GM12878 (cell line): Measurements from ENCODE around the gene SHROOM3. TPM values are rescaled to one million over a fixed set of nuclear protein-coding genes. Genes with fewer than 3 reads are reported as not detected.

Experiments used
- ATAC-seq: fragments of 200-7000 bp; cut with Tn5 transposase; 3 replicates; pipeline ENCODE4 v1.9.1; 2020; ENCODE audit warnings: mild to moderate bottlenecking, moderate library complexity
- BruUV-seq: library from RNA; stranded (reverse); fragments of 400-500 nt; replicated peaks from 2 replicates; lab custom pipeline; 2021; lab: Mats Ljungman, UMichigan
- CTCF ChIA-PET: fragments of 300-600 bp; sonication (Branson Sonifier 250); formaldehyde crosslinking; extraction: SDS; loops from one replicate; lab custom pipeline; 2021; ENCODE audit warnings: inconsistent platforms; lab: Yijun Ruan, JAX
- POLR2A ChIA-PET: fragments of 350-600 bp; formaldehyde crosslinking; extraction: SDS; loops from one replicate; lab custom pipeline; 2021; ENCODE audit warnings: inconsistent platforms; lab: Charles Lee
- RAD21 ChIA-PET: fragments of 300-600 bp; sonication (Branson Sonifier 250); formaldehyde crosslinking; loops from one replicate; lab custom pipeline; 2023; ENCODE audit warnings: antibody characterized with exemption; ENCODE audit not compliant: unreplicated experiment; lab: Charles Lee
- SMC1A ChIA-PET: fragments of 300-600 bp; sonication (Branson Sonifier 250); formaldehyde crosslinking; loops from one replicate; lab custom pipeline; 2023; ENCODE audit not compliant: unreplicated experiment, uncharacterized antibody; lab: Charles Lee
- DNase-seq: peaks from one replicate; pipeline ENCODE4 v3.0.0-alpha.2; 2011; ENCODE audit warnings: low read depth, low spot score
- FAIRE-seq: peaks from 3 replicates; lab custom pipeline; 2011; peaks lifted over from hg19 to GRCh38; lab: Jason Lieb, UNC
- H2AFZ ChIP-seq: 2 replicates; pipeline ENCODE4 v1.6.0; 2011; ENCODE audit warnings: low read depth, low read length, control low read depth; ENCODE audit not compliant: control insufficient read depth
- H3K27ac ChIP-seq: 2 replicates; pipeline ENCODE4 v1.5.1; 2011; ENCODE audit warnings: control low read depth; ENCODE audit not compliant: control insufficient read depth, insufficient read depth
- H3K27me3 ChIP-seq, 2 experiments: replicated peaks in 1 of 2; 2 replicates each; pipeline versions ENCODE4 v1.6.0 to v1.6.1; 2011; ENCODE audit warnings: low read length in 1 of 2; ENCODE audit not compliant: control insufficient read depth in 2 of 2, insufficient read depth in 2 of 2
- H3K36me3 ChIP-seq, 2 experiments: 2 replicates each; pipeline ENCODE4 v1.5.1; 2011; ENCODE audit warnings: low read length in 1 of 2; ENCODE audit not compliant: control insufficient read depth in 2 of 2, insufficient read depth in 2 of 2
- H3K4me1 ChIP-seq: 2 replicates; pipeline ENCODE4 v1.6.1; 2011; ENCODE audit warnings: mild to moderate bottlenecking, low read length, moderate library complexity, mixed read lengths; ENCODE audit not compliant: control insufficient read depth, insufficient read depth
- H3K4me2 ChIP-seq: 2 replicates; pipeline ENCODE4 v1.6.0; 2011; ENCODE audit warnings: control low read depth; ENCODE audit not compliant: control insufficient read depth, insufficient read depth
- H3K4me3 ChIP-seq: fragments of 200-600 bp; sonication (generic); 2 replicates; pipeline ENCODE4 v1.5.1; 2016
- H3K79me2 ChIP-seq: 2 replicates; pipeline ENCODE4 v1.6.0; 2011; ENCODE audit warnings: low read length; ENCODE audit not compliant: control insufficient read depth, insufficient read depth
- H3K9ac ChIP-seq: 2 replicates; pipeline ENCODE4 v1.8.0; 2011; ENCODE audit warnings: low read length, control low read depth, mixed read lengths; ENCODE audit not compliant: control insufficient read depth, insufficient read depth
- H3K9me3 ChIP-seq: replicated peaks from 3 replicates; pipeline ENCODE4 v1.5.1; 2011; ENCODE audit warnings: mild to moderate bottlenecking, low read length; ENCODE audit not compliant: control insufficient read depth, insufficient read depth
- H4K20me1 ChIP-seq: 2 replicates; pipeline ENCODE4 v1.6.0; 2011; ENCODE audit not compliant: control insufficient read depth, insufficient read depth
- E2F8 ChIP-seq: fragments of 450-650 bp; IDR thresholded peaks from 2 replicates; pipeline ENCODE4 v1.6.1; 2018; ENCODE audit warnings: mild to moderate bottlenecking, low read depth, moderate library complexity; ENCODE audit not compliant: partially characterized antibody
- HDGF ChIP-seq: fragments of 450-650 bp; IDR thresholded peaks from 2 replicates; pipeline ENCODE4 v1.6.1; 2016; ENCODE audit warnings: antibody characterized with exemption
- JUNB ChIP-seq: IDR thresholded peaks from 2 replicates; pipeline ENCODE4 v1.6.1; 2016; ENCODE audit warnings: antibody characterized with exemption, mild to moderate bottlenecking
- MAX ChIP-seq: IDR thresholded peaks from 2 replicates; pipeline ENCODE4 v1.6.1; 2012; ENCODE audit warnings: low read depth, low read length, improper control_type of control experiment
- MTA3 ChIP-seq: IDR thresholded peaks from 2 replicates; pipeline ENCODE4 v1.6.1; 2012; ENCODE audit warnings: low read length, inconsistent platforms, borderline replicate concordance
- NFIC ChIP-seq: IDR thresholded peaks from 2 replicates; pipeline ENCODE4 v1.6.1; 2012; ENCODE audit warnings: low read depth, mild to moderate bottlenecking, inconsistent platforms, low read length, moderate library complexity
- NR2C1 ChIP-seq: fragments of 450-650 bp; IDR thresholded peaks from 2 replicates; pipeline ENCODE4 v1.6.1; 2017; ENCODE audit warnings: antibody characterized with exemption, mild to moderate bottlenecking, moderate library complexity
- POLR2A ChIP-seq: IDR thresholded peaks from 2 replicates; pipeline ENCODE4 v1.6.1; 2011; ENCODE audit warnings: low read depth, mild to moderate bottlenecking, low read length
- RCOR1 ChIP-seq: conservative IDR thresholded peaks from 2 replicates; pipeline ENCODE4 v1.6.1; 2012; ENCODE audit warnings: low read depth, low read length, improper control_type of control experiment
- RELA ChIP-seq: fragments of 450-650 bp; IDR thresholded peaks from 2 replicates; pipeline ENCODE4 v1.8.0; 2014; ENCODE audit warnings: borderline replicate concordance; ENCODE audit not compliant: partially characterized antibody
- SRF ChIP-seq, 2 experiments: IDR thresholded peaks; 2 replicates each; pipeline ENCODE4 v1.6.1; 2011; ENCODE audit warnings: low read depth in 2 of 2, low read length in 2 of 2, mild to moderate bottlenecking in 1 of 2, moderate library complexity in 1 of 2
- USF1 ChIP-seq: IDR thresholded peaks from 2 replicates; pipeline ENCODE4 v1.6.1; 2011; ENCODE audit warnings: borderline replicate concordance, low read depth, mild to moderate bottlenecking, moderate library complexity, mixed read lengths, low read length; ENCODE audit not compliant: insufficient read depth; ENCODE audit errors: extremely low read length
- WGBS: methylation state at CpG from one replicate; pipeline ENCODE4 v1.1.6; 2016; ENCODE audit warnings: low lambda C conversion rate; ENCODE audit not compliant: insufficient replicate concordance, insufficient coverage; ENCODE audit errors: missing lambda C conversion rate; 5-methylcytosine and 5-hydroxymethylcytosine counted together
- in situ Hi-C: fragments of 300-500 bp; cut with MboI; formaldehyde crosslinking; loops from 9 replicates; pipeline ENCODE4 v1.14.3; 2018; ENCODE audit warnings: mixed read lengths
- intact Hi-C: fragments of 100-400 bp; cut with micrococcal nuclease; formaldehyde crosslinking; loops from one replicate; pipeline ENCODE4 v1.14.2; 2022; ENCODE audit not compliant: unreplicated experiment
- polyA plus RNA-seq, 11 experiments: library from polyadenylated mRNA; depleted of rRNA in 4 of 11; unstranded in 6 of 11; stranded (reverse) in 5 of 11; fragments of >200 nt; fragmentation: Nextera tagmentation in 4 of 11; fragmentation: Illumina TruSeq in 1 of 11; extraction: Ambion mirVana in 4 of 11; extraction: Trizol in 1 of 11; gene quantifications; 1 replicate in 1 of 11; 2 replicates in 10 of 11; pipeline versions ENCODE4 v1.2.1 to v1.2.3, GENCODE V29; 2011 to 2016; ENCODE audit warnings: inconsistent platforms in 2 of 11, missing spikeins in 2 of 11, low read depth in 1 of 11
- total RNA-seq, 4 experiments: library from RNA; depleted of rRNA in 3 of 4; stranded (reverse); fragments of >200 nt in 3 of 4; fragmentation: Illumina TruSeq in 1 of 4; extraction: Trizol in 1 of 4; gene quantifications; 2 replicates each; pipeline versions ENCODE4 v1.2.1 to v1.2.3, GENCODE V29; 2013 to 2021
- TF ChIP-seq, protein P1 (sequence below): fragments of 450-650 bp; IDR thresholded peaks from 2 replicates; pipeline ENCODE4 v1.6.1; 2017; ENCODE audit warnings: mild to moderate bottlenecking, moderate library complexity
- TF ChIP-seq, protein P2 (sequence below): fragments of 450-650 bp; IDR thresholded peaks from 2 replicates; pipeline ENCODE4 v1.6.1; 2018; ENCODE audit warnings: borderline replicate concordance, mild to moderate bottlenecking; ENCODE audit not compliant: partially characterized antibody

Gene SHROOM3
- total and polyA plus RNA-seq, 10 of the 15 experiments (the other 5 are each of a cell fraction or from before 2014, with no cell fraction given) = under 0.01 to 0.29 (median 0.08) TPM; not detected in 1

DNA sequence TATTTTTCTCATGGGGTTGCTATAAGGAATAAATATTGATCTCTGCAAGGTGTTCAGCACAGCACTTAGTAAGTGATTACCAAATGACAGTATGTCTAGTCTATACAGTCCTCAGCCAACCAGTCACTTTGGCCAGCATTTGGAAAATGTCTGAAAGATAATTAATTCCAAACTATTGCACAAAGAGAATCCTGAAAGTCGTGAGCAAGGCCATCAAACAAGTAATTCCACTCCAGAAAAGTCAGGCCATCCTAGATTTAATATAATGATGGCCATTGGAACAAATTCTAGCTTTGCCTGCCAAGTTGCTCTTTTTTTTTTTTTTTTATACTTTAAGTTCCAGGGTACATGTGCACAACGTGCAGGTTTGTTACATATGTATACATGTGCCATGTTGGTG is 96.6 kb downstream of the SHROOM3 start:
- H3K79me2 ChIP-seq = no peaks in the 10 kb centered on the region
- in situ Hi-C loops = no loop called here
- TF ChIP-seq JUNB (no peak), E2F8 (no peak), HDGF (no peak), USF1 (no peak), SRF (IDR thresholded peaks at IDR 0.05; ENCODE audit: low read depth in 2 of 2, low read length in 2 of 2) (no peak), POLR2A (no peak), NFIC (no peak), RELA (no peak), RCOR1 (no peak), MAX (no peak), MTA3 (no peak), NR2C1 (no peak)
- TF ChIP-seq, protein P1, sequence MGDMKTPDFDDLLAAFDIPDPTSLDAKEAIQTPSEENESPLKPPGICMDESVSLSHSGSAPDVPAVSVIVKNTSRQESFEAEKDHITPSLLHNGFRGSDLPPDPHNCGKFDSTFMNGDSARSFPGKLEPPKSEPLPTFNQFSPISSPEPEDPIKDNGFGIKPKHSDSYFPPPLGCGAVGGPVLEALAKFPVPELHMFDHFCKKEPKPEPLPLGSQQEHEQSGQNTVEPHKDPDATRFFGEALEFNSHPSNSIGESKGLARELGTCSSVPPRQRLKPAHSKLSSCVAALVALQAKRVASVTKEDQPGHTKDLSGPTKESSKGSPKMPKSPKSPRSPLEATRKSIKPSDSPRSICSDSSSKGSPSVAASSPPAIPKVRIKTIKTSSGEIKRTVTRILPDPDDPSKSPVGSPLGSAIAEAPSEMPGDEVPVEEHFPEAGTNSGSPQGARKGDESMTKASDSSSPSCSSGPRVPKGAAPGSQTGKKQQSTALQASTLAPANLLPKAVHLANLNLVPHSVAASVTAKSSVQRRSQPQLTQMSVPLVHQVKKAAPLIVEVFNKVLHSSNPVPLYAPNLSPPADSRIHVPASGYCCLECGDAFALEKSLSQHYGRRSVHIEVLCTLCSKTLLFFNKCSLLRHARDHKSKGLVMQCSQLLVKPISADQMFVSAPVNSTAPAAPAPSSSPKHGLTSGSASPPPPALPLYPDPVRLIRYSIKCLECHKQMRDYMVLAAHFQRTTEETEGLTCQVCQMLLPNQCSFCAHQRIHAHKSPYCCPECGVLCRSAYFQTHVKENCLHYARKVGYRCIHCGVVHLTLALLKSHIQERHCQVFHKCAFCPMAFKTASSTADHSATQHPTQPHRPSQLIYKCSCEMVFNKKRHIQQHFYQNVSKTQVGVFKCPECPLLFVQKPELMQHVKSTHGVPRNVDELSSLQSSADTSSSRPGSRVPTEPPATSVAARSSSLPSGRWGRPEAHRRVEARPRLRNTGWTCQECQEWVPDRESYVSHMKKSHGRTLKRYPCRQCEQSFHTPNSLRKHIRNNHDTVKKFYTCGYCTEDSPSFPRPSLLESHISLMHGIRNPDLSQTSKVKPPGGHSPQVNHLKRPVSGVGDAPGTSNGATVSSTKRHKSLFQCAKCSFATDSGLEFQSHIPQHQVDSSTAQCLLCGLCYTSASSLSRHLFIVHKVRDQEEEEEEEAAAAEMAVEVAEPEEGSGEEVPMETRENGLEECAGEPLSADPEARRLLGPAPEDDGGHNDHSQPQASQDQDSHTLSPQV = no peak
- TF ChIP-seq, protein P2, sequence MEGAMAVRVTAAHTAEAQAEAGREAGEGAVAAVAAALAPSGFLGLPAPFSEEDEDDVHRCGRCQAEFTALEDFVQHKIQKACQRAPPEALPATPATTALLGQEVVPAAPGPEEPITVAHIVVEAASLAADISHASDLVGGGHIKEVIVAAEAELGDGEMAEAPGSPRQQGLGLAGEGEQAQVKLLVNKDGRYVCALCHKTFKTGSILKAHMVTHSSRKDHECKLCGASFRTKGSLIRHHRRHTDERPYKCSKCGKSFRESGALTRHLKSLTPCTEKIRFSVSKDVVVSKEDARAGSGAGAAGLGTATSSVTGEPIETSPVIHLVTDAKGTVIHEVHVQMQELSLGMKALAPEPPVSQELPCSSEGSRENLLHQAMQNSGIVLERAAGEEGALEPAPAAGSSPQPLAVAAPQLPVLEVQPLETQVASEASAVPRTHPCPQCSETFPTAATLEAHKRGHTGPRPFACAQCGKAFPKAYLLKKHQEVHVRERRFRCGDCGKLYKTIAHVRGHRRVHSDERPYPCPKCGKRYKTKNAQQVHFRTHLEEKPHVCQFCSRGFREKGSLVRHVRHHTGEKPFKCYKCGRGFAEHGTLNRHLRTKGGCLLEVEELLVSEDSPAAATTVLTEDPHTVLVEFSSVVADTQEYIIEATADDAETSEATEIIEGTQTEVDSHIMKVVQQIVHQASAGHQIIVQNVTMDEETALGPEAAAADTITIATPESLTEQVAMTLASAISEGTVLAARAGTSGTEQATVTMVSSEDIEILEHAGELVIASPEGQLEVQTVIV = no peak

More for the DNA sequence above, 96.6 kb downstream of the SHROOM3 start:
- ChIA-PET SMC1A (no interaction called here), CTCF (no interaction called here), POLR2A (interaction anchor here (0.7 kb wide), 1 partner anchor 563 kb away, joined by 3 read pairs; no protein-coding TSS in a partner anchor), RAD21 (no interaction called here)
- H3K9ac ChIP-seq = no peak overlapping the region
- no peaks in the 10 kb centered on the region for H3K27me3 ChIP-seq
- H3K4me2 ChIP-seq = no peak overlapping the region
- H3K36me3 ChIP-seq = no peaks in the 10 kb centered on the region
- BruUV-seq = no TSS peak
- H3K4me3 ChIP-seq = no peak overlapping the region
- WGBS = 0% methylated on average over 1 of the region's 2 CpGs
- no peak overlapping the region for H2AFZ ChIP-seq
- FAIRE-seq (no peak), ATAC-seq (no peak), DNase-seq (no peak)
- H3K27ac ChIP-seq = no peak overlapping the region
- no peaks in the 10 kb centered on the region for H4K20me1 ChIP-seq
- no peaks in the 10 kb centered on the region for H3K9me3 ChIP-seq
- H3K4me1 ChIP-seq = no peaks in the 10 kb centered on the region
- intact Hi-C loops = no loop called here
